Astrocyte (in vitro differentiated cells and primary cell): ENCODE results near the gene LNX2. TPM values are rescaled to one million over a fixed set of nuclear protein-coding genes. Genes with fewer than 3 reads are reported as not detected.
A peak's percentile ranks its signal among the peaks of the same experiment; 100 is the strongest.

Source experiments
- DNase-seq: peaks from one replicate; pipeline ENCODE4 v3.0.0-alpha.2; 2010; ENCODE audit warnings: low read depth
- FAIRE-seq: peaks from 2 replicates; lab custom pipeline; 2011; peaks lifted over from hg19 to GRCh38; lab: Jason Lieb, UNC
- H2AFZ ChIP-seq: 2 replicates; pipeline ENCODE4 v1.6.0; 2012; ENCODE audit warnings: low read depth, low read length, inconsistent platforms
- H3K27ac ChIP-seq: 2 replicates; pipeline ENCODE4 v1.5.1; 2011; ENCODE audit warnings: low read depth, low read length, inconsistent platforms
- H3K27me3 ChIP-seq: 2 replicates; pipeline ENCODE4 v1.6.0; 2011; ENCODE audit warnings: low read length, inconsistent platforms; ENCODE audit not compliant: insufficient read depth
- H3K36me3 ChIP-seq: 2 replicates; pipeline ENCODE4 v1.5.1; 2011; ENCODE audit warnings: low read length, inconsistent platforms; ENCODE audit not compliant: insufficient read depth
- H3K4me1 ChIP-seq: 2 replicates; pipeline ENCODE4 v1.5.1; 2011; ENCODE audit warnings: low read length, inconsistent platforms; ENCODE audit not compliant: insufficient read depth
- H3K4me2 ChIP-seq: 2 replicates; pipeline ENCODE4 v1.6.0; 2012; ENCODE audit warnings: low read length, inconsistent platforms
- H3K4me3 ChIP-seq: 2 replicates; pipeline ENCODE4 v1.5.1; 2011; ENCODE audit warnings: low read depth, mild to moderate bottlenecking, low read length, inconsistent platforms; ENCODE audit not compliant: insufficient read depth
- H3K79me2 ChIP-seq: 2 replicates; pipeline ENCODE4 v1.6.0; 2012; ENCODE audit warnings: mild to moderate bottlenecking, low read length, inconsistent platforms; ENCODE audit not compliant: insufficient read depth
- H3K9ac ChIP-seq: 2 replicates; pipeline ENCODE4 v1.6.0; 2012; ENCODE audit warnings: mild to moderate bottlenecking, low read length, inconsistent platforms
- H3K9me3 ChIP-seq: 2 replicates; pipeline ENCODE4 v1.5.1; 2012; ENCODE audit warnings: low read depth, mild to moderate bottlenecking, low read length, inconsistent platforms; ENCODE audit not compliant: insufficient read depth
- H4K20me1 ChIP-seq: 2 replicates; pipeline ENCODE4 v1.6.0; 2012; ENCODE audit warnings: low read length, inconsistent platforms; ENCODE audit not compliant: insufficient read depth
- H3K27ac Mint-ChIP-seq: one replicate; pipeline ENCODE4 v1.8.0; 2021; ENCODE audit warnings: mild to moderate bottlenecking, mixed read lengths; ENCODE audit not compliant: unreplicated experiment
- H3K27me3 Mint-ChIP-seq: one replicate; pipeline ENCODE4 v1.8.0; 2021; ENCODE audit warnings: low read depth, mixed read lengths; ENCODE audit not compliant: unreplicated experiment
- H3K36me3 Mint-ChIP-seq: one replicate; pipeline ENCODE4 v1.8.0; 2021; ENCODE audit warnings: low read depth, mixed read lengths; ENCODE audit not compliant: unreplicated experiment
- H3K4me1 Mint-ChIP-seq: one replicate; pipeline ENCODE4 v1.8.0; 2021; ENCODE audit warnings: low read depth, mixed read lengths; ENCODE audit not compliant: unreplicated experiment
- H3K4me3 Mint-ChIP-seq: one replicate; pipeline ENCODE4 v1.8.0; 2021; ENCODE audit warnings: mild to moderate bottlenecking, moderate library complexity, mixed read lengths; ENCODE audit not compliant: unreplicated experiment
- H3K9me3 Mint-ChIP-seq: one replicate; pipeline ENCODE4 v1.8.0; 2021; ENCODE audit warnings: mild to moderate bottlenecking, mixed read lengths; ENCODE audit not compliant: unreplicated experiment
- CTCF ChIP-seq: IDR thresholded peaks from 2 replicates; pipeline ENCODE4 v1.5.1; 2011; ENCODE audit warnings: low read depth, mild to moderate bottlenecking, inconsistent platforms, low read length, moderate library complexity; ENCODE audit not compliant: insufficient read depth
- EZH2 ChIP-seq: IDR thresholded peaks from 2 replicates; pipeline ENCODE4 v1.6.1; 2012; ENCODE audit warnings: mild to moderate bottlenecking, low read length, inconsistent platforms; ENCODE audit not compliant: insufficient read depth
- total RNA-seq: library from RNA; stranded (reverse); gene quantifications from 2 replicates; pipeline ENCODE4 v1.2.1, GENCODE V29; 2021

The LNX2 gene
- total RNA-seq, 1 donor from 2014 or later, result 8.7 TPM

GRCh38 chr13:27534108-27534980 is 86.0 kb downstream of the LNX2 start:
- Histone ChIP-seq H2AFZ (no peak overlapping the region), H3K4me1 (no peaks in the 10 kb centered on the region), H3K4me2 (no peak overlapping the region), H3K27ac (no peak overlapping the region), H3K79me2 (no peaks in the 10 kb centered on the region), H4K20me1 (no peaks in the 10 kb centered on the region), H3K9ac (no peak overlapping the region), H3K36me3 (no peaks in the 10 kb centered on the region), H3K9me3 (no peaks in the 10 kb centered on the region), H3K4me3 (no peak overlapping the region), H3K27me3 (no peaks in the 10 kb centered on the region)
- Mint-ChIP-seq H3K9me3 (no peaks in the 10 kb centered on the region), H3K27ac (no peak overlapping the region), H3K27me3 (peaks cover 4% of the 10 kb centered on the region), H3K4me3 (no peak overlapping the region), H3K4me1 (no peaks in the 10 kb centered on the region), H3K36me3 (no peaks in the 10 kb centered on the region)
- FAIRE-seq (no peak), DNase-seq (no peak)
- TF ChIP-seq CTCF (no peak), EZH2 (no peak)

- Histone ChIP-seq H3K4me2 (peak overlapping the region; percentile 70), H2AFZ (peak overlapping the region; percentile 49), H3K4me3 (no peak overlapping the region), H3K27me3 (no peaks in the 10 kb centered on the region), H4K20me1 (no peaks in the 10 kb centered on the region), H3K4me1 (no peaks in the 10 kb centered on the region), H3K36me3 (no peaks in the 10 kb centered on the region), H3K27ac (no peak overlapping the region), H3K79me2 (no peaks in the 10 kb centered on the region), H3K9me3 (peaks cover 3% of the 10 kb centered on the region), H3K9ac (no peak overlapping the region)
- peak; percentile 23 for DNase-seq
- FAIRE-seq, result no peak
- no peaks in the 10 kb centered on the region for H3K36me3 Mint-ChIP-seq
- no peaks in the 10 kb centered on the region for H3K4me1 Mint-ChIP-seq
- TF ChIP-seq EZH2 (no peak), CTCF (peak; percentile 73)
- no peak overlapping the region for H3K4me3 Mint-ChIP-seq
- peaks cover 4% of the 10 kb centered on the region for H3K27me3 Mint-ChIP-seq
- peaks cover 5% of the 10 kb centered on the region for H3K9me3 Mint-ChIP-seq
- H3K27ac Mint-ChIP-seq, result no peak overlapping the region
Observed at GRCh38 chr13:27533155-27533643, 87.1 kb downstream of the LNX2 start.

GRCh38 chr13:27528908-27529307 is 91.4 kb downstream of the LNX2 start:
- no peaks in the 10 kb centered on the region for H3K4me1 ChIP-seq
- FAIRE-seq (no peak), DNase-seq (no peak)
- TF ChIP-seq CTCF (no peak), EZH2 (no peak)
- Mint-ChIP-seq H3K4me3 (no peak overlapping the region), H3K36me3 (peaks cover 4% of the 10 kb centered on the region), H3K27ac (no peak overlapping the region), H3K9me3 (peaks cover 7% of the 10 kb centered on the region), H3K27me3 (peaks cover 13% of the 10 kb centered on the region), H3K4me1 (no peaks in the 10 kb centered on the region)
- peaks cover 3% of the 10 kb centered on the region for H3K9me3 ChIP-seq
- no peak overlapping the region for H3K27ac ChIP-seq
- H3K36me3 ChIP-seq, result no peaks in the 10 kb centered on the region
- no peaks in the 10 kb centered on the region for H3K27me3 ChIP-seq
- H4K20me1 ChIP-seq, result no peaks in the 10 kb centered on the region
- no peak overlapping the region for H3K9ac ChIP-seq
- H3K79me2 ChIP-seq, result no peaks in the 10 kb centered on the region
- no peak overlapping the region for H3K4me2 ChIP-seq
- H3K4me3 ChIP-seq, result no peak overlapping the region
- no peak overlapping the region for H2AFZ ChIP-seq
